HG03045 (cell line): ENCODE measurements around the gene C9orf85.
"Not testable (repeated sequence)": the region's sequence is repeated elsewhere in the genome, so short reads cannot be mapped to it uniquely, and the experiment has no call there.

Experiments
- ATAC-seq: cut with Tn5 transposase; IDR thresholded peaks from one replicate; pipeline ENCODE4 v1.9.1; 2021; ENCODE audit warnings: mild to moderate bottlenecking, moderate library complexity; ENCODE audit not compliant: unreplicated experiment

Gene C9orf85, protein sequence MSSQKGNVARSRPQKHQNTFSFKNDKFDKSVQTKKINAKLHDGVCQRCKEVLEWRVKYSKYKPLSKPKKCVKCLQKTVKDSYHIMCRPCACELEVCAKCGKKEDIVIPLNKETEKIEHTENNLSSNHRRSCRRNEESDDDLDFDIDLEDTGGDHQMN

GRCh38 chr9:71911061-71911907, at the start of gene C9orf85, which contains the start of gene ABHD17B:
Gene C9orf85 (plus strand): TSS chr9:71911639. CDS start chr9:71911735, 96 bp downstream.
Gene ABHD17B (minus strand): TSS chr9:71911193. CDS start chr9:71875080, 36,113 bp downstream.
- ATAC-seq: peak; percentile 97

- ATAC-seq: no peak
Observed at GRCh38 chr9:71863631-71864030, 47.8 kb upstream of the C9orf85 start.

DNA sequence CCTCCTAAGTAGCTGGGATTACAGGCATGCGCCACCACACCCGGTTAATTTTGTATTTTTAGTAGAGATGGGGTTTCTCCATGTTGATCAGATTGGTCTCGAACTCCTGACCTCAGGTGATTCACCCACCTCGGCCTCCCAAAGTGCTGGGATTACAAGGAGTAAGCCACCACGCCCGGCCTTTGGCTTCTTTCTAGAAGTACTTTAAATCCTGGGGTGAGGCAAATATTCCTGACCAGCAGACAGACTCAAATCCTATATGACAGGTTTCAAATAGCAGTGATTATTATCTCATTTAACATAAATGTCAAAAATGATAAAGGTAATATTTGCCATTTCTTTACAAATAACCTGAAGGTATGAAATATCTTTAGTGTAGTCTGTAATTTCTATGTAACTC, 36.1 kb upstream of the C9orf85 start:
- ATAC-seq: no peak

DNA sequence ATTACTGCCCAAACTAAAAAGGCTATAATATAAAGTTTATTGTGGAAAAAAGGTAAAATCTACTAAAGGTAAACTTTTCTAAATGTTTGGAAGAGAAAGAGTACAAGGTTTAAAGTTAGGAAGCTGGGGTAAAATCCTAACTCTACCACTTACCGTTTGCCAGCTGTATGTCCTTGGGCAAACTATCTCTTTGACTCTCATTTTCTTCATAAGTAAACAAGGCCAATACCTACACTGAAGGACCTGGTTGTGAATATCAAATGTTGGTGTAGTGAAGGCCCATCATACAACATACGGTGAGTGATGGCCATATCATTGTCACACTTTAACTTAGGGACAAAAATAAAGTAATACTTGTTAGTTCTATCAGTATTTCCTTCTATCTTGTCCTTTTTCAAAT, 35.3 kb upstream of the C9orf85 start:
- no peak for ATAC-seq

- no peak for ATAC-seq
Observed at GRCh38 chr9:71876829-71877228, 34.6 kb upstream of the C9orf85 start.

GRCh38 chr9:71878327-71879274, 32.8 kb upstream of the C9orf85 start:
- ATAC-seq: no peak

DNA sequence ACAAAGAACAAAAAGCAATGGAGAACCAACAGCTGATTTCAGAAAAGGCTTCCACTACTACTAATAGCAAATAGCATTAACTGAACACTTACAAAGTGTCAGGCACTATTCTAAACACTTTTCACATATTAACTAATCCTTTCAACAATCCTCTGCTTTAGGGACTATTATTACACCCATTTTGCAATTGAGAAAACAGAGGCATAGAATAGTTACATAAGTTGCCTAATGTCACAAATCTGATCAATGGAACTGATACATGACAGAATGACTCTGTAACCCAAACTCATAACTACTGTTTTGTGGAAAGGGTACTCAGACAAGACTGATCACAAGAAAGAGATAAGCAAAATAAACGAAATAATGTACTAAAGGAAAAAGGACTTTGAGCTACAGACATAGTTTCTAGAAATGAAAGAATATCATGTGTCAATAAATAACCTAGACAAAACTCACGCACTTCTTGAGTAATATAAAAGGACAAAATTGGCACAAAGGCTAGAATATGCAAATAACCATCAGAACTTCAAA, 31.7 kb upstream of the C9orf85 start:
- no peak for ATAC-seq

GRCh38 chr9:71884005-71884404, 27.4 kb upstream of the C9orf85 start:
- ATAC-seq: no peak

DNA sequence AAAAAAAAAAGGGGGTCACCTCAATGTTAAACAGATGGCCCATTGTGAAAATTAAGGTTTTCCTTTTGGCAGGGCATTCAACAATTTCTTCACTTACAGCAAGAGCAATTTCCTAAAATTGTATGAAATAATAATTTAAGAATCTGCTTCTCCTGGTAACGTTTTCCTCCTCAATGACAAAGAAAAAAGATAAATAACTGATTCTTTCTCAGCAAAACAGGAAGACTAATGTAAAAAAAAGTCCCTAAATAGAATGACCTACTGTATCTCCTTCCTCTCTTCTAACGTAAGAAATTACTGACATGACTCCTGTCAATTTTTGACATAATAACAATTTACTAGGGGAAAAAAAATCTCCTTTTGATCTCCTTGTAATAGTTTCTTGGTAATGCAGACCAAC, 26.0 kb upstream of the C9orf85 start:
- no peak for ATAC-seq

DNA sequence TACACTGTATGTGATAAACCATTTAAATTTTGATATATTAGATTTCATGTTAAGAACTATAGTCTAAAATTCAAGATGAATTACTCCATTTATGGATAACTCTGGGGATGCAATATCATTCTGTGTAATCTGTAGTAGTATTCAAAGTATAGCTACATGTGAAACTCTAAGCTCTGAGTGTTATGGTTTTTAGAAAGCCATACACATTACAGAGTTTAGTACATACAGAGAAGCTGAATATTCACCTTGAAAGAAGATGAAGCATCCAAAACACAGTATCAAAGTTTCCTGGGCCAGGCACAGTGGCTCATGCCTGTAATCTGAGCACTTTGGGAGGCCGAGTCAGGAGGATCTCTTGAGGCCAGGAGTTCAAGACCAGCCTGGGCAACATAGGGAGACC, 25.4 kb upstream of the C9orf85 start:
- no peak for ATAC-seq

DNA sequence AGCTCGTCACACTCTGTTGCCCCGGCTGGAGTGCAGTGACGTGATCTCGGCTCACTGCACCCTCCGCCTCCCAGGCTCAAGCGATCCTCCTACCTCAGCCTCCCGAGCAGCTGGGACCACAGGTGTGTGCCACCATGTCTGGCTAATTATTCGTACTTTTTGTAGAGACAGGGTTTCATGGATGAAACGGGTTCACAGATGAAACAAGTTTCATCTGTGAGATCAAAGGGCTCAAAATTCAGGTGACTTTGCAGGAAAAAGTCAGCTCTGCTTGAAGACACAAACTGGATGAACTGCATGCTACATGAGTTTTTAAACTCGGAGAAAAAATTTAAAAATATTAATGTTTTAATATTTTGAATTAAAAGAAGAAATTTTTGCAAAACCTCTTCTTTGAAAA, 24.9 kb upstream of the C9orf85 start:
- ATAC-seq: no peak

DNA sequence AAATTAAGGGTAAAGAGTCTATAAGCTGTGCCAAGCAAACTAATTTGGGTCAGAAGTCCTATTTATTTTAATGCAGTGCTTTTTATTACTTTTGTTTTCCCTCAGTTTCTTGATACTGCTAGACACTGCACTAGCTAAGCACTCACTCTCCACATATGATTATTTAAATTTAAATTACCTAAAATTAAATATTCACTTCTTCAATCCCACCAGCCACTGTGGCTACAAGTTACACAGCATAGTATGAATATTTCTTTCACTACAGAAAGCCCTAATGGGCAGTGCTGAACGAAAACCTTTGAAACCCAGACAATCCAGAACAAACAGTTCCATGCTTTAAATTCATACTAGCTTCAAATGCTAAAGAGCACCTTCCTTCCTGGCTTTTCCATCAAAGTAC, 24.1 kb upstream of the C9orf85 start:
- ATAC-seq: no peak

DNA sequence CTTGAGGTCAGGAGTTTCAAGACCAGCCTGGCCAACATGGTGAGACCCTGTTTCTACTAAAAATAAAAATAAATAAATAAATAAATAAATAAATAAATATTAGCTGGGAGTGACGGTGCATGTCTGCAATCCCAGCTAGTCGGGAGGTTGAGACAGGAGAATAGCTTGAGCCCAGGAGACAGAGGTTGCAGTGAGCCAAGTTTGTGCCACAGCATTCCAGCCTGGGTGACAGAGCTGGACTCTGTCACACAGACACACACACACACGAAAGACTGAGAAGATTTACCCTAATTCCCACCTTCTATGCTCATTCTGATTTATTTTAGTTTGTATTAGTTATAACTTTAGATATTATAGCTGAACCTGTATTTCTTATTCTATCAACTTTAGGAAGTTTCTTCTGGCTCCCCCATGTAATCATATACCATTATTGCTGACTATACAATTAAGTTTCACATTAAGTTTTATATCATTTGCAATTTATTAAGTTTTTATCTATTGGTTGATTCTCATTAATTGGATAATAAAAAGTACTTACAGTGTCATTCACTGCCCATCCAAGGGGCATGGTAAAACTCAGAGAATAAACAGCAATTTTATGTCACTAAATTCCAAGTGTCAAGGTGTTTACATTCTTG, 21.3 kb upstream of the C9orf85 start:
- no peak for ATAC-seq

DNA sequence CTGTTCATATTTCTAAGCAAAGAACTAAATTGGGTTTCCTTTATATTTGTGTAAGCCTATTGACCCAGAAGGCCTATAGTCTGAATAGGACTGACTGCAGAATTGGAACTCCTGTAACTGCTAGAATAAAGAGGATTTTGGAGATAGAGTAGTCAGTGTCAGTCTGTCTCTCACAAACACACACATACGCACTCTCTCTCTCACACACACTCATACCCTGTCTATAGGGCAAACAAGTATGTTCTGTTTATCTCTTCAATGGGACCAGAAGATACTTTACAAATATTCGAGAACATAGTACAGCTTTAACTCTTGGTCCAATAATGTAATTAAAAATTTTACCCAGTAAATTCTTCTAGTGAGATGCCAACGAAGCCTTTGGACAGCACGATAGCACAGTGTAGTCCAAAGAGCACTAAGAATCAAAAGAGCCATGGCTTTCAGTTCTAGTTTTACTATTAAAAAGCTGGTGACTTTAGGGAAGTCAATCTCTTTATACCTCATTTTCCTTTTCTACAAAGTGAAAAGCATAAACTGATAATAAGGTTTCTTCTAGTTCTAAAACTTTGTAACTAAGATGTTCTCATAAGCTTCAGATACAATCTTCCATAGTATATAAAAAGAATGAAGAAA, 19.8 kb upstream of the C9orf85 start:
- ATAC-seq: no peak

DNA sequence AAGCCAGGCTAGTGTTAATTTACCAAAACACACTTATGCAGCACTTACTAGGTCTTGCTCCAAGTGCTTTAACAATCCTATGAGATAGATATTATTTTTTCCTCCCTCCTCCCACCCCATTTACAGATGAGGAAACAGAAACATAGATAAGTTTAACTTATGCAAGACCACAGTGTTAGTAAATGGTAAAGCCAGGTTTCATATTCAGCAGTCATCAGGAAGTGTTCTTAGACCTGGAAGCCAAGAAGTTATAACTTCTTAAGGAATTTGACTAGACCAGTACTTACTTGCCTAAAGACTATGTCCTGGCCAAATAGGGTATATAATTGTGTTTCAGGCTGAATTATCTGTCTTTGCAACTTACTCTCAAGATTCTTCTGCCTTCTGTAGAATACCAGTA, 16.3 kb upstream of the C9orf85 start:
- ATAC-seq: no peak

DNA sequence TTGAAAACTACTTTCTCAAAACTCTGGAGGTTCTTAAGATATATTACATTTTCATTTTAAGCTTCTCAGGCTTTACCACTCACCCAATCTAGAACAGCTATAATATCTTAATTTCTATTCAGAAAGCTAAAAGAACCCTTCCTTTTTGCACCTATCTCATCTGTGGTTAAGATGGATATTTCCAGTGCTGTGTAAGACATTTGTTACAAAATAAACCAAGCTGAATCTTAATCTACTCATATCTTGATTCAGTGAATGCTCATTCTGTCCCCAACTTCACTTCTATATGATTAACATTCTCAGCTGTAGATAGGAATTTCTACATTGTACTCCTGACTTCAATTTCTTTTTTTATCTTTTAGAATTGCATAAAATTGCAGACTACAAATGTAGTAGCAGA, 15.5 kb upstream of the C9orf85 start:
- ATAC-seq: no peak

DNA sequence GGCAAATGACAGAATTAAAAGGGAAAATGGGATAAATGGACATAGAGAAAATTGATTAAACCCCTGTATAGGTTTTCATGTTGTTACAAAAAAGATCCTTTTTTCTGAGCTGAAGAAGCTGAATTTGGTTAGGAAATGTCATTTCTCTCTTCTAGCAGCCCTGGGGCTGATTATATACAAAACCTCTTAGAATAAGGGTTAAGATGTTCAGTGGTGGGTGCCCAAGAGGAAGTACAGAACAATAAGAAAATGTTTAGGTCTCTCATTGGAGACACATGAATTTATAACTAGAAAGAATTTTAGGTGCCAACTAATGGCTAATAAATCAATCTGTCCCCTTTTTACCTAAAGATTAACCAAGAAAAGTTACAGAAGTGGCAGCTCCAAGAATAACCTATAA, 14.7 kb upstream of the C9orf85 start:
- no peak for ATAC-seq

GRCh38 chr9:71897577-71897976, 13.9 kb upstream of the C9orf85 start:
- peak; percentile 42 for ATAC-seq

- not testable (repeated sequence) for ATAC-seq
Observed at GRCh38 chr9:71898756-71899155, 12.7 kb upstream of the C9orf85 start.
